Metanephros (tissue), 1 donor: ENCODE measurements around the gene LITAFD. TPM values are rescaled to one million over a fixed set of nuclear protein-coding genes. Genes with fewer than 3 reads are reported as not detected.

Source experiments
- total RNA-seq: library from RNA; depleted of rRNA; stranded (reverse); fragments of >200 nt; gene quantifications from one replicate; pipeline ENCODE4 v1.2.3, GENCODE V29; 2014

LITAFD gene
- total RNA-seq, result not detected

DNA sequence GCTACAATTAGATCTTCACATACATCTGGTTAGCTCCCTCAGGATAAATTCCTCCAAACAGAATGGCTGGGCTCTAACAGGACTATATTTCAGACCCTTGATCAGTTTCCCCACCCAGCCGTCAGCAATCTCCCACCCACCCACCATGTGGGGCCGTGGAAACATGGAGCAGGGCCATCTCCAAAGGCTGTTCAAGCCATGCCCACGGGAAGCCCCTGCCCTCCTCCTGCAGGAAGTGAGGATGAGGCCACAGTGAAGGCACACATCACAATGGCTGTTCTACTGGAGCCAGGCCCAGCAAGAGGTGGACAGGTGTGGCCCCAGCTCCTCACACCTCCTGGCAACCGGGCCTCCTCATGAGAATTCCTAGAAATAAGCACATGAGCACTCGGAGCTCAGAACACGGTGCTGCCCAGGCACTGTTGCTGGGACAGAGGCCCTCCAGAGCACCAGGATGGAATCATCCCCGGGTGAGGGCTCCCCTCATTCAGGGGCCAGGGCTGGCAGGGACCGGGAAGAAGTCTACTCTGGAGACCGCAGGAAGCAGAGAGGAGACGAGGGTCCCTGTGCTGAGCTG is at the start of gene LITAFD:
Gene LITAFD (plus strand): TSS at position 311 of the 577 bp plus-strand sequence. CDS start 2,005 bp downstream, outside the sequence.

DNA sequence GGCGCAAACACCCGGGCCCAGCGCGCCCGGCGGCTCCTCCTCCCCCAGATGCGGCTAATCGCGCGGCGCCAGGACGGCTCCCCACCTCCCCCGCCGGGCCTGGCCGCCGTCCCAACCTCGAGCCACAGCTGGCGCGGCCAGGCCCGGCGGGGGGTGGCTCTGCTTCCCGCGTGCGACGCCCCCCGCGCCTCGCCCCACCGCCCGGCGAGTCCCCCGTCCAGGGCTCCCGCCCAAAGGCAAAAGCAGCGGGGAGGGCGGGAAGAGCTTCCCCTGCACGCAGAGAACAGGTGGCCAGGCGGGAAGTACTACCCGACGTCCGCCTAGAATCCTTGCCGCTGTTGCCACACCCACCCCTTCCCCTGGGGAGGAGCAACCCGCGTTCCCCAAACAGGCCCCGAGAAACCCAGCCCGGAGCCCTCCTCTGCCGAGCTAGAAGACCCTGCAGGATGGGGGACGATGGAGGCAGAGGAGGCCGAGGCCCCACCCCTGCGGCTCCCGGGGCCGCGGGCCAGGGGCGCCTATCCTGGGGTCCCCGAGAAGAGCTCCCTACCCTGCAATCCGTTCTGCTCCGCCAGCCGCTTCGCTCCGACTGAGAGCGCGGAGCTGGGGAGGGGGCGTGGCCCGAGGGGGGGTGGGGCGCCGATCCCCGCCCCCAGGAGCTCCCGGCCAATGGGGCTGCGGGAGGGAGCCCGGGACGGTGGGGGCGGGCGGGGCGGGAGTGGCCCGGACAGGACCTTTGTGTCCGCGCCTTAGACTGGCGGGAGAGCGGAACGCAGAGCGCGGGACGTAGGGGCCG is 13.5 kb upstream of the LITAFD start, which contains the start of gene CARHSP1:
Gene CARHSP1 (minus strand): TSS at position 591 of the 796 bp plus-strand sequence. CDS start 9,678 bp downstream, outside the sequence.

Other genes with a start within 250 kb of the LITAFD start
- gene ABAT, start 207.7 kb upstream of the LITAFD start, total RNA-seq, result 29.8 TPM
- gene TMEM186, start 84.7 kb upstream of the LITAFD start, total RNA-seq, result 8.4 TPM
- gene PMM2, start 84.5 kb upstream of the LITAFD start, total RNA-seq, result 19.8 TPM
- 81.0 TPM for gene CARHSP1, start 13.3 kb upstream of the LITAFD start, total RNA-seq
- gene USP7, start 81.6 kb downstream of the LITAFD start, total RNA-seq, result 105 TPM
- 63.6 TPM for gene HAPSTR1, start 209.3 kb downstream of the LITAFD start, total RNA-seq